ENCODE results near the gene RALGAPA2. TPM values are rescaled to one million over a fixed set of nuclear protein-coding genes. Genes with fewer than 3 reads are reported as not detected.

Gene RALGAPA2
- total RNA-seq, 4 donors from 2014 or later, result 54.3 to 67.6 (median 60.3) TPM

DNA sequence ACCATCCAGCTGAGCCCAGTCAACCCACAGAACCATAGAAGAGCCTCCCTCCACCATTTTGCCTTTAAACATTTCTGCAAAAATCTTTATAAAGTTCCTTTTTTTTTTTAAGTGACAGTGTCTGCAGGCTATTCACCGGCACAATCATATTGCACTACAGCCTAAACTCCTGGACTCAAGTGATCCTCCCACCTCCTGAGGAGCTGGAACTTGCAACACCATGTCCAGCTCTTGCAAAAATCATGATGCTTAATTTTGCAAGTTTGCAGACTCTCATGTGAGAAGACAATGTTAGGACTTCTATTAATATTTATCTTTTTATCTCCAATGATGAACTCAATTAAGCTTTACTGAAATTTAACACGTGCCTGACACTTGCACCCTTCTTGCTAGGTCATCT, 255.7 kb downstream of the RALGAPA2 start:
- Histone ChIP-seq H3K27me3 (no peaks in the 10 kb centered on the region), H3K27ac (no peak overlapping the region), H3K4me1 (no peaks in the 10 kb centered on the region), H3K36me3 (peaks cover 0 to 10% (median 0%) of the 10 kb centered on the region in 3 donors), H3K4me3 (no peak overlapping the region), H3K9me3 (no peaks in the 10 kb centered on the region)
- TF ChIP-seq CTCF (IDR thresholded peaks at IDR 0.05) (no peak), POLR2A (IDR thresholded peaks at IDR 0.05) (no peak)
- DNase-seq, result no peak

DNA sequence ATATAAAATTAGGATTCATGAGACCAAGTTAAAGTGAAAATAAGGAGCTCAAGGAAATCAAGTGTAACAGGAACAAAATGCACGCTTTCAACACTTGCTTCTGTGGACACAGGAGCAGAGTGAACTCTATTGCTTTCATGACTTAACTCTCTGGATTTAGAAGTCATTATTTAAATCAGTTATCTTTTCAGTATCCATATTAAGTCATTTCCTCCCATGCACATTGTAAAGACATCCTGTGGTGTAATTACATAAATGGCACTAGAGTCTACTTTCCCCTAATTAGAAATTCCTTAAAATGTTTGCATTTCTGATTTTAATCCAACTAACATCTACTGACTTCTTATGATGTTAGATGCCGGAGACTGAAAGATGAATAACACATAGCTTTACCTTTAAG, 256.5 kb downstream of the RALGAPA2 start:
- peaks cover 0 to 10% (median 0%) of the 10 kb centered on the region in 3 donors for H3K36me3 ChIP-seq

DNA sequence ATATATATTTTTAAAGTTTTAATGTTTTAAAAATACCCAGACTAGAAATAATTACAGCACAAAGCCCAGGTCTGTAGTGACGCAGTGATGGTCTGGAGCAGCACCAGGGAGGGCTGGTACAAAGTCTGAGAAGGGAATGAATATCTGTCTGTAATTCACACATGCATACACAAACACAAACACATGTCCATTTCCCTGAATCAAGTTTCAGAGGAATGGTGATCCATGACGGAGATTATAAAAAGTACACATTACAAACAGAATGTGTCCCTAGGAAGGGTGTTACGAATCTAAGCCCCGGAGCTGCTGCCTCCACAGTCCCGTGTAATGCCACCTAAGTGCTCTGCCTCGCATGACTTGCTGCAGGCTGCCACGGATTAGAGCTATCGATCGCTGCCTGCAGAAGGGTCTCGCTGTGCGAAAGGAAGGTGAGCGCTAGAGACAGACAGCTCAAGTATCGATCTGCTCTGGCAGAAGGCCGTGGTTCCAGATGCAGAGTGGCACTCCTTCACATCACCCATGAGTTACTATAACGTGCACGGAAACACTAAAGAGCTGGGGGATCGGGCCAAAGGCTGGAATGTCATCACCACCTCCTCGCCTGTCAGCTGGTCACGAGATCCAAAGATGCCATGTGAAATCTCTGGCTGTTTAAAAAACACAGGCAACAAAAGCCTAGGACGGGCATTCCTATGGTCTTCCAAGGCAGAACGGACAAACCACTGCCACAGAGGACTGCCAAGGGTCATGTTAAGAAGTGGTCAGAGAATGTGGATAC, 257.4 kb downstream of the RALGAPA2 start:
- no peak for DNase-seq
- Histone ChIP-seq H3K9me3 (no peaks in the 10 kb centered on the region), H3K27ac (no peak overlapping the region), H3K36me3 (peaks cover 0 to 10% (median 0%) of the 10 kb centered on the region in 3 donors), H3K4me1 (no peaks in the 10 kb centered on the region), H3K27me3 (no peaks in the 10 kb centered on the region), H3K4me3 (no peak overlapping the region)
- no peak for TF ChIP-seq POLR2A (IDR thresholded peaks at IDR 0.05)
- TF ChIP-seq CTCF (IDR thresholded peaks at IDR 0.05), result no peak

More for the DNA sequence above, 256.5 kb downstream of the RALGAPA2 start:
- DNase-seq, result no peak
- Histone ChIP-seq H3K9me3 (no peaks in the 10 kb centered on the region), H3K4me1 (no peaks in the 10 kb centered on the region), H3K27ac (no peak overlapping the region), H3K4me3 (no peak overlapping the region), H3K27me3 (no peaks in the 10 kb centered on the region)
- TF ChIP-seq CTCF (IDR thresholded peaks at IDR 0.05), result no peak
- TF ChIP-seq POLR2A (IDR thresholded peaks at IDR 0.05), result no peak

DNA sequence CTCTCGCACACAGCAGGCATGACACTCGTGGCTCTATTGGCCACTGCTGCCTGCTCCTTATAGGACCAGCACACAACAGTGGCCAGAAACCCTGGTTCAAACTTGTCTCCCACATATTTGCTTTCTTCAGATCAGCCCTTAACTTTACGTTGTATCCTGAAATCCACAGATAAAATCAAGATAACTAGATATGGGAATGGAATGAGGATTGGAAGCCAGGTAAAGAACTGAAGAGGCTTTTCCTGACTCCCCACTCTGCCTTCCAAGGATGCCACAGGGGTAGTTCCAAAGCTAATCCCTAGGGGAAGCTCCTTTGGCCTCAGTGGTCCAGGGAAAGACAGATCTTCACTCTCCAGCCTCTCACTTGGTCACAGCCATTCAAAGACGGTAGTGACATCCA, 258.1 kb downstream of the RALGAPA2 start:
- no peaks in the 10 kb centered on the region for H3K27me3 ChIP-seq
- H3K36me3 ChIP-seq, result peaks cover 0 to 10% (median 0%) of the 10 kb centered on the region in 3 donors
- no peak for DNase-seq
- H3K4me1 ChIP-seq, result no peaks in the 10 kb centered on the region
- no peak for TF ChIP-seq CTCF (IDR thresholded peaks at IDR 0.05)
- no peak for TF ChIP-seq POLR2A (IDR thresholded peaks at IDR 0.05)
- no peak overlapping the region for H3K4me3 ChIP-seq
- no peaks in the 10 kb centered on the region for H3K9me3 ChIP-seq
- H3K27ac ChIP-seq, result no peak overlapping the region

GRCh38 chr20:20452254-20452676, 260.2 kb downstream of the RALGAPA2 start:
- H3K27ac ChIP-seq, result no peak overlapping the region
- TF ChIP-seq POLR2A (IDR thresholded peaks at IDR 0.05) (no peak), CTCF (IDR thresholded peaks at IDR 0.05) (no peak)
- peak overlapping the region in 2 of 4 donors; percentile 18 to 22 for H3K4me3 ChIP-seq
- H3K27me3 ChIP-seq, result no peaks in the 10 kb centered on the region
- peak in 2 of 3 donors; percentile 70 to 75 for DNase-seq
- peaks cover 0 to 4% (median 0%) of the 10 kb centered on the region in 3 donors for H3K36me3 ChIP-seq
- no peaks in the 10 kb centered on the region for H3K4me1 ChIP-seq
- H3K9me3 ChIP-seq, result no peaks in the 10 kb centered on the region

Measured in Peyer's patch (tissue), 4 donors.